SK-N-SH (cell line): ENCODE data around the gene GRM5. TPM values are rescaled to one million over a fixed set of nuclear protein-coding genes. Genes with fewer than 3 reads are reported as not detected.
"Not testable (repeated sequence)": the region's sequence is repeated elsewhere in the genome, so short reads cannot be mapped to it uniquely, and the experiment has no call there.

Experiments used
- CTCF ChIA-PET: fragments of 300-600, 350-600 bp; formaldehyde crosslinking; extraction: SDS; loops from one replicate; lab custom pipeline; 2021; lab: Yijun Ruan, JAX
- POLR2A ChIA-PET: fragments of 350-600 bp; sonication (Branson Sonifier 250); formaldehyde crosslinking; extraction: SDS; loops from one replicate; lab custom pipeline; 2020; ENCODE audit warnings: antibody characterized with exemption, inconsistent platforms; lab: Yijun Ruan, JAX
- DNase-seq: peaks from one replicate; pipeline ENCODE4 v3.0.0; 2012
- H2AFZ ChIP-seq: fragments of 200-600 bp; sonication (generic); 2 replicates; pipeline ENCODE4 v1.8.1; 2016; ENCODE audit warnings: antibody characterized with exemption, mild to moderate bottlenecking, low read depth
- H3F3A ChIP-seq: fragments of 200-600 bp; sonication (generic); replicated peaks from 2 replicates; pipeline ENCODE3; 2016; ENCODE audit warnings: antibody characterized with exemption, mild to moderate bottlenecking; ENCODE audit not compliant: insufficient read depth
- H3K27ac ChIP-seq, 2 experiments: fragments of 200-500 bp in 1 of 2; fragments of 200-600 bp in 1 of 2; sonication (Bioruptor generic) in 1 of 2; sonication (generic), shearing (Covaris generic) in 1 of 2; 2 replicates each; pipeline versions ENCODE4 v1.5.1 to v1.6.1; 2014 to 2016; ENCODE audit warnings: low read depth in 2 of 2, inconsistent platforms in 1 of 2, low read length in 1 of 2, mild to moderate bottlenecking in 1 of 2, mixed read lengths in 1 of 2
- H3K27me3 ChIP-seq: fragments of 200-600 bp; sonication (generic), shearing (Covaris generic); 2 replicates; pipeline ENCODE4 v1.6.1; 2016; ENCODE audit warnings: mixed run types; ENCODE audit not compliant: insufficient read depth
- H3K36me3 ChIP-seq, 2 experiments: fragments of 200-500 bp in 1 of 2; fragments of 200-600 bp in 1 of 2; sonication (Bioruptor generic) in 1 of 2; sonication (generic) in 1 of 2; replicated peaks in 1 of 2; 2 replicates each; pipeline versions ENCODE3 to v1.5.1; 2014 to 2016; ENCODE audit warnings: low read length in 1 of 2, mild to moderate bottlenecking in 1 of 2; ENCODE audit not compliant: insufficient read depth in 2 of 2, control insufficient read depth in 1 of 2
- H3K4me1 ChIP-seq, 2 experiments: fragments of 200-500 bp in 1 of 2; fragments of 200-600 bp in 1 of 2; sonication (Bioruptor generic) in 1 of 2; sonication (generic), shearing (Covaris generic) in 1 of 2; 2 replicates each; pipeline versions ENCODE4 v1.5.1 to v1.6.1; 2014 to 2016; ENCODE audit warnings: low read depth in 1 of 2, low read length in 1 of 2, mixed run types in 1 of 2; ENCODE audit not compliant: insufficient read depth in 2 of 2, control insufficient read depth in 1 of 2
- H3K4me2 ChIP-seq: fragments of 200-600 bp; sonication (generic), shearing (Covaris generic); 2 replicates; pipeline ENCODE4 v1.6.1; 2017; ENCODE audit warnings: mixed run types
- H3K4me3 ChIP-seq, 2 experiments: fragments of 200-500 bp in 1 of 2; fragments of 200-600 bp in 1 of 2; sonication (Bioruptor generic) in 1 of 2; sonication (generic), shearing (Covaris generic) in 1 of 2; 2 replicates each; pipeline versions ENCODE4 v1.5.1 to v1.8.1; 2014 to 2016; ENCODE audit warnings: low read depth in 2 of 2, inconsistent platforms in 1 of 2, low read length in 1 of 2, mild to moderate bottlenecking in 1 of 2, mixed read lengths in 1 of 2, moderate library complexity in 1 of 2
- H3K79me2 ChIP-seq: fragments of 200-600 bp; sonication (generic); 2 replicates; pipeline ENCODE4 v1.8.1; 2017; ENCODE audit warnings: mild to moderate bottlenecking; ENCODE audit not compliant: insufficient read depth
- H3K9ac ChIP-seq: fragments of 200-600 bp; sonication (generic); 2 replicates; pipeline ENCODE4 v1.6.1; 2017; ENCODE audit warnings: mixed run types
- H3K9me2 ChIP-seq: fragments of 200-600 bp; sonication (generic); 2 replicates; pipeline ENCODE4 v1.6.1; 2017; ENCODE audit warnings: mixed run types
- H3K9me3 ChIP-seq: fragments of 200-600 bp; sonication (generic); 2 replicates; pipeline ENCODE4 v1.6.1; 2017; ENCODE audit warnings: mixed run types, mild to moderate bottlenecking, moderate library complexity
- H4K20me1 ChIP-seq: fragments of 200-600 bp; sonication (generic); 2 replicates; pipeline ENCODE4 v1.6.1; 2017; ENCODE audit warnings: mild to moderate bottlenecking, mixed run types; ENCODE audit not compliant: insufficient read depth
- CHD2 ChIP-seq: fragments of 150-350 bp; IDR thresholded peaks from 2 replicates; pipeline ENCODE4 v1.6.1; 2018; ENCODE audit warnings: low read length; ENCODE audit not compliant: partially characterized antibody
- ELF1 ChIP-seq: IDR thresholded peaks from 2 replicates; pipeline ENCODE4 v1.4.0; 2012
- FOSL2 ChIP-seq: IDR thresholded peaks from 2 replicates; pipeline ENCODE4 v1.4.0; 2012; ENCODE audit warnings: low read depth, mild to moderate bottlenecking, moderate library complexity, borderline replicate concordance
- FOXJ3 ChIP-seq: sonication (generic); formaldehyde crosslinking; IDR thresholded peaks from 2 replicates; pipeline ENCODE4 v1.5.1; 2020; ENCODE audit warnings: mild to moderate bottlenecking, missing genetic modification reagents
- FOXM1 ChIP-seq: IDR thresholded peaks from 2 replicates; pipeline ENCODE4 v1.4.0; 2012; ENCODE audit warnings: low read depth, mild to moderate bottlenecking
- GABPA ChIP-seq: IDR thresholded peaks from 2 replicates; pipeline ENCODE4 v1.4.0; 2012; ENCODE audit warnings: low read depth, mild to moderate bottlenecking
- GATA2 ChIP-seq: sonication (generic); formaldehyde crosslinking; IDR thresholded peaks from 2 replicates; pipeline ENCODE4 v1.5.0; 2020; ENCODE audit warnings: mild to moderate bottlenecking, missing genetic modification reagents
- IRF3 ChIP-seq: fragments of 150-350 bp; IDR thresholded peaks from 2 replicates; pipeline ENCODE4 v1.6.1; 2016; ENCODE audit warnings: mild to moderate bottlenecking, low read depth, low read length
- JUND ChIP-seq: IDR thresholded peaks from 2 replicates; pipeline ENCODE4 v1.4.0; 2012
- MAX ChIP-seq: IDR thresholded peaks from 2 replicates; pipeline ENCODE4 v1.4.0; 2012; ENCODE audit warnings: low read depth
- MXI1 ChIP-seq: IDR thresholded peaks from 2 replicates; pipeline ENCODE4 v1.6.1; 2012; ENCODE audit warnings: mild to moderate bottlenecking, low read depth, low read length, improper control_type of control experiment
- NRF1 ChIP-seq: IDR thresholded peaks from 2 replicates; pipeline ENCODE4 v1.6.1; 2012; ENCODE audit warnings: low read depth, mild to moderate bottlenecking, low read length
- PBX3 ChIP-seq: IDR thresholded peaks from 2 replicates; pipeline ENCODE4; 2012
- RAD21 ChIP-seq: IDR thresholded peaks from 2 replicates; pipeline ENCODE4 v1.6.1; 2012; ENCODE audit warnings: mild to moderate bottlenecking, low read length
- RCOR1 ChIP-seq: fragments of 150-350 bp; IDR thresholded peaks from 2 replicates; pipeline ENCODE4 v1.6.1; 2017; ENCODE audit warnings: antibody characterized with exemption, low read length
- RXRA ChIP-seq: IDR thresholded peaks from 2 replicates; pipeline ENCODE4 v1.4.0; 2012; ENCODE audit warnings: low read depth, mild to moderate bottlenecking, borderline replicate concordance
- TAF1 ChIP-seq: IDR thresholded peaks from 2 replicates; pipeline ENCODE4 v1.6.1; 2012; ENCODE audit warnings: low read depth, mild to moderate bottlenecking, low read length, moderate library complexity, borderline replicate concordance
- TEAD4 ChIP-seq: IDR thresholded peaks from 2 replicates; pipeline ENCODE4 v1.4.0; 2012; ENCODE audit warnings: mild to moderate bottlenecking, borderline replicate concordance; ENCODE audit not compliant: insufficient read depth
- USF1 ChIP-seq: IDR thresholded peaks from 2 replicates; pipeline ENCODE4 v1.4.0; 2012; ENCODE audit warnings: low read depth, borderline replicate concordance
- USF2 ChIP-seq: fragments of 150-350 bp; IDR thresholded peaks from 2 replicates; pipeline ENCODE4 v1.6.1; 2017; ENCODE audit warnings: antibody characterized with exemption, low read length, low read depth, borderline replicate concordance
- WGBS: methylation state at CpG from one replicate; pipeline ENCODE4 v1.1.6; 2017; ENCODE audit warnings: low lambda C conversion rate; 5-methylcytosine and 5-hydroxymethylcytosine counted together
- polyA plus RNA-seq, 3 experiments: library from polyadenylated mRNA; depleted of rRNA; stranded (reverse); fragments of >200 nt; gene quantifications; 2 replicates each; pipeline ENCODE4 v1.2.3, GENCODE V29; 2012

Gene GRM5
- polyA plus RNA-seq, 1 of the 3 experiments (the other 2 are of a cell fraction), result not detected

GRCh38 chr11:88464528-88464927 lies 601.3 kb downstream of the GRM5 start:
- Histone ChIP-seq H3K4me3 (no peak overlapping the region), H3K4me2 (no peak overlapping the region), H3K9me3 (no peaks in the 10 kb centered on the region), H2AFZ (no peak overlapping the region), H3K4me1 (no peaks in the 10 kb centered on the region), H3K9me2 (no peaks in the 10 kb centered on the region), H3K27me3 (no peaks in the 10 kb centered on the region), H3K79me2 (no peaks in the 10 kb centered on the region), H3K27ac (no peak overlapping the region), H3K36me3 (no peaks in the 10 kb centered on the region), H4K20me1 (no peaks in the 10 kb centered on the region), H3F3A (no peaks in the 10 kb centered on the region), H3K9ac (no peak overlapping the region)
- ChIA-PET POLR2A (no interaction called here), CTCF (no interaction called here)
- WGBS, result 53% methylated on average over 4 of the region's 4 CpGs
- TF ChIP-seq TEAD4 (no peak), JUND (no peak), GATA2 (CRISPR knock-in tag) (no peak), CHD2 (no peak), NRF1 (no peak), IRF3 (no peak), RAD21 (no peak), RXRA (no peak), PBX3 (no peak), TAF1 (no peak), FOXJ3 (no peak), USF2 (no peak), FOSL2 (no peak), MAX (no peak), GABPA (no peak), MXI1 (no peak), FOXM1 (no peak), USF1 (no peak), RCOR1 (no peak), ELF1 (no peak)
- DNase-seq, result no peak

GRCh38 chr11:88463301-88463700 lies 602.5 kb downstream of the GRM5 start:
- H2AFZ ChIP-seq, H3K4me2 ChIP-seq, H3K27me3 ChIP-seq, H3K36me3 ChIP-seq, H3K4me3 ChIP-seq, CTCF ChIA-PET, DNase-seq, H3K9ac ChIP-seq, H3K27ac ChIP-seq, H3F3A ChIP-seq, H3K4me1 ChIP-seq, POLR2A ChIA-PET, H3K79me2 ChIP-seq, H4K20me1 ChIP-seq, H3K9me3 ChIP-seq, H3K9me2 ChIP-seq: not testable (repeated sequence)
- 44% methylated on average over 4 of the region's 6 CpGs for WGBS

- CTCF ChIA-PET, H3K4me2 ChIP-seq, H3K79me2 ChIP-seq, POLR2A ChIA-PET, DNase-seq, H4K20me1 ChIP-seq, H3K36me3 ChIP-seq, H3K27me3 ChIP-seq, H3K9me2 ChIP-seq, H3K27ac ChIP-seq, H3K9me3 ChIP-seq, H3K4me1 ChIP-seq, H3K9ac ChIP-seq, H3K4me3 ChIP-seq, H3F3A ChIP-seq, H2AFZ ChIP-seq: not testable (repeated sequence)
- WGBS, result 49% methylated on average over 4 of the region's 4 CpGs
Observed at GRCh38 chr11:88458047-88458446, 607.7 kb downstream of the GRM5 start.
